Stimulated activated CD4-positive, alpha-beta T cell treated with anti-CD3 and anti-CD28 coated beads, TNF-alpha, amount 100 ng/mL, for 48 hours (primary cell): Measurements from ENCODE around the gene ADGRA3.

Source experiments
- DNase-seq, 3 donors: peaks; one replicate each; pipeline ENCODE4 v3.0.0-alpha.2; 2020; ENCODE audit warnings: low read depth in 3 of 3

The ADGRA3 gene

GRCh38 chr4:22372986-22373385 is 142.9 kb downstream of the ADGRA3 start:
- DNase-seq: no peak

DNA sequence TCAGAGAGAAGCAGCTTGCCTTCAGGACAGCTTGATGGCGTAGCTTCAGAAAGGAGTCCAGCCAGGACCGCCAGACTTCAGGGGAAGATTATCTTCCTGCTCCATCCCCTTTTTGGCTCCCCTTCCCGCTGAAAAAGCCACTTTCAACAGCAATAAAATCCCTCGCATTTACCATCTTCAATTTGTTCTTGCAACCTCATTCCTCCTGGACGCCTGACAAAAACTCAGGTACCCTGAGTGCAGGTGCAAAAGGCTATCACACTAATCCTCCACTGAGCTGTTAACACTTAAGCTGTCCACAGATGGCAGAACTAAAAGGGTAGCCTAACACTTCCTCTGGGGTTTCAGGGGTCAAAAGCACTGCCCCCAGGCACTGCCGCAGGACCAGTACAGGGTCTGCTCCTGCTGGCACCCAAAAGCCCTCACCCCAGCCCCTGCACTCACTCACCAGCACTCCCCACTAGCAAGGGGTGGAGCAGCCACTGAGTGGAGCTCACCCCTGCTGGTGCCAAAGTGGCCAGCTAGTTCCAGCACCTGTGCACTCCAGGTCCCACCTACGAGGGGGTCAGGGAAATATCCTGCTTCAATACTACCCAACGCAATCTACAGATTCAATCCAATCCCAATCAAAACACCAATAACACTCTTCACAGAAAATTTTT is 145.8 kb downstream of the ADGRA3 start:
- no peak for DNase-seq

GRCh38 chr4:22363787-22364186 is 152.1 kb downstream of the ADGRA3 start:
- DNase-seq: no peak

DNA sequence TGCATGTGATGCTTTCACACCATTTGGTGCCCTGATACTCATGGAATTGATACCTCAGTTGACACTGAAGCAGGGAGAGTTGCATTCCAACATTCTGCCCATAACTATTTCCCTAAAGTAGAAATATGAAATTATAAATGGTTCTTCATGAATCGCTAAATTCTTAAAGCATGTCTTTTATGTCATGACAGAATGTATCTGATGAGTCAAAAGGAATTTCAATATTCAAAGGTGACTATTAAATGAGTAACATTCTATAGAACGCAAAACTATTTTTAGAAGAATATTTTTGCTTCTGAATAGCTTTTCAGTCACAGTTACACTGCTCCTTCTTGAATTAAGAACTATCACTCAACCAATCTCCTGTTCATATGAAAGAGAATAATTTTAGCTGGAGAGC is 152.8 kb downstream of the ADGRA3 start:
- no peak for DNase-seq

- no peak for DNase-seq
Measured at GRCh38 chr4:22356987-22357596, 158.8 kb downstream of the ADGRA3 start.

GRCh38 chr4:22348410-22348809 is 167.5 kb downstream of the ADGRA3 start:
- DNase-seq: no peak

DNA sequence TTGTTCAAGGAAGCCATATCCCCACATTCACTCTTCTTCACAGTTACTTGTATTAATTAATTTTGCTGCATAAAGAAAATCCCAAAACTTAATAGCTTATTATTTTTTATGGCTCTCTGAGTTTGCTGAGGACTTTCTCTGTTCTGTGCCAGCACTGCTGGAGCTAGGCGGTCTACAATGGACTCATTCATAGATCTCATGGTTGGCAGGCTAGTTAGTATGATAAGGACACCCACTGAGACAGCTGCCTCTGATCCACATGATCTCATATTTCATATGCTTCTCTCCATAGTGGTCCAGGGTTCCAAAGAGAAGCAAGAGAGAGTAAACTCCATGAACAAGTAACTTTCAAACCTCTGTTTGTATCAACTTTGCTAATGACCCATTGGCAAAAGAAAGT is 170.2 kb downstream of the ADGRA3 start:
- DNase-seq: no peak

DNA sequence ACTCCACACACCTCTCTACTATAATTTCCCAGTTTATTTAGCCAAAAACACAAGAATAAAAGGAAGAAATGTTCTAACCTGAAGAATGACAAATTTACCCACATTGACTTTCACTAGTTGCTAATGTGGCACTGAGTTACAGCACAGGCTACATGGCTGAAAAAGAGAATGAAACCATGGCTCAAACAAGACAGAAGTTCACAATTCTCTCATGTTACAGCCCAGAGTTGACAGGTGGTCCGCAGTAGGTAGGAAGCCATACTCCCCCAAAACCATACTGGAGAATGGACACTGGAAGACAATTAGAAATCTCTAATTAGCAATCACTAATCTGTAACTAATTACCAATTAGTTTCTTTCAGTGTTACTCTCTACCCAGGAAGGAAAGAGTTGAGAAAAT is 170.8 kb downstream of the ADGRA3 start:
- no peak for DNase-seq

GRCh38 chr4:22343606-22344005 is 172.3 kb downstream of the ADGRA3 start:
- DNase-seq: no peak

- DNase-seq: no peak
Measured at GRCh38 chr4:22339491-22339890, 176.4 kb downstream of the ADGRA3 start.

- no peak for DNase-seq
Measured at GRCh38 chr4:22338796-22339195, 177.1 kb downstream of the ADGRA3 start.
